Limb (tissue), 2 donors: Measurements from ENCODE around the gene GON4L.
"Not testable (repeated sequence)": the region's sequence is repeated elsewhere in the genome, so short reads cannot be mapped to it uniquely, and the experiment has no call there.

ENCODE experiments used
- DNase-seq, 2 donors: peaks; one replicate each; pipeline ENCODE4 v3.0.0-alpha.2; 2016; ENCODE audit errors: extremely low spot score in 2 of 2

The GON4L gene

GRCh38 chr1:155856975-155857930 lies at the start of gene GON4L:
Gene GON4L, minus strand, starts transcription at chr1:155857214. Its CDS starts 3,434 bp downstream, at chr1:155853780.
- DNase-seq, result peak; percentile 91 to 96

- no peak for DNase-seq
Measured at GRCh38 chr1:155904261-155904660, 47.2 kb upstream of the GON4L start.

GRCh38 chr1:155900161-155900560 lies 43.1 kb upstream of the GON4L start:
- no peak for DNase-seq

- DNase-seq, result no peak
Measured at GRCh38 chr1:155899683-155900082, 42.7 kb upstream of the GON4L start.

- DNase-seq, result no peak
Measured at GRCh38 chr1:155898888-155899287, 41.9 kb upstream of the GON4L start.

GRCh38 chr1:155897746-155898145 lies 40.7 kb upstream of the GON4L start:
- no peak for DNase-seq

- not testable (repeated sequence) for DNase-seq
Measured at GRCh38 chr1:155896476-155896875, 39.5 kb upstream of the GON4L start.

- not testable (repeated sequence) for DNase-seq
Measured at GRCh38 chr1:155895617-155896016, 38.6 kb upstream of the GON4L start.

GRCh38 chr1:155893389-155894142 lies 36.6 kb upstream of the GON4L start:
- DNase-seq, result peak in 1 of 2 donors; percentile 57

GRCh38 chr1:155892796-155893195 lies 35.8 kb upstream of the GON4L start:
- DNase-seq, result no peak

- DNase-seq, result no peak
Measured at GRCh38 chr1:155890251-155890650, 33.2 kb upstream of the GON4L start.

- DNase-seq, result no peak
Measured at GRCh38 chr1:155889566-155889965, 32.6 kb upstream of the GON4L start.

GRCh38 chr1:155888481-155888880 lies 31.5 kb upstream of the GON4L start:
- no peak for DNase-seq

- DNase-seq, result no peak
Measured at GRCh38 chr1:155884982-155885381, 28.0 kb upstream of the GON4L start.

- DNase-seq, result no peak
Measured at GRCh38 chr1:155884031-155884960, 27.3 kb upstream of the GON4L start.

- no peak for DNase-seq
Measured at GRCh38 chr1:155882766-155883165, 25.8 kb upstream of the GON4L start.

- no peak for DNase-seq
Measured at GRCh38 chr1:155882235-155882634, 25.2 kb upstream of the GON4L start.

- DNase-seq, result no peak
Measured at GRCh38 chr1:155880950-155881349, 23.9 kb upstream of the GON4L start.

GRCh38 chr1:155880251-155880650 lies 23.2 kb upstream of the GON4L start:
- DNase-seq, result no peak

GRCh38 chr1:155877945-155878344 lies 20.9 kb upstream of the GON4L start:
- DNase-seq, result no peak

GRCh38 chr1:155873860-155874259 lies 16.8 kb upstream of the GON4L start:
- peak in 1 of 2 donors; percentile 38 for DNase-seq
